Right lobe of liver (tissue), 4 donors: ENCODE measurements around the gene ACTR3.

Source experiments
- CTCF ChIP-seq, 4 donors: fragments of 200-600 bp in 3 of 4; fragments of 450-650 bp in 1 of 4; IDR thresholded peaks; one replicate each; pipeline versions ENCODE4 v1.5.1 to v1.8.0; 2016 to 2022; ENCODE audit warnings: antibody characterized with exemption in 4 of 4, mild to moderate bottlenecking in 2 of 4
- POLR2A ChIP-seq: fragments of 450-650 bp; IDR thresholded peaks from one replicate; pipeline ENCODE4 v1.6.1; 2017; ENCODE audit warnings: antibody characterized with exemption, mild to moderate bottlenecking
- donor health status: DM: no; HTN: no; CAD: no.
- donor health status: DM: no; HTN: no; CAD: no.
- donor health status: DM: no; HTN: yes; CAD: no.

GRCh38 chr2:113973810-113974209, 83.9 kb downstream of the ACTR3 start:
- TF ChIP-seq POLR2A: no peak
- TF ChIP-seq CTCF (IDR thresholded peaks at IDR 0.05): no peak
